Measurements from ENCODE around the gene NPIPB2.
"Not testable (repeated sequence)": the region's sequence is repeated elsewhere in the genome, so short reads cannot be mapped to it uniquely, and the experiment has no call there.

GRCh38 chr16:11970292-11970691 is 28.4 kb upstream of the NPIPB2 start:
- TF ChIP-seq CTCF (conservative IDR thresholded peaks at IDR 0.05 in 1 of 2, IDR thresholded peaks at IDR 0.05 in 1 of 2; ENCODE audit: low read depth in 1 of 2, low read length in 2 of 2); EZH2 (IDR thresholded peaks at IDR 0.05; ENCODE audit: low read length, missing control alignments): not testable (repeated sequence)

All from fibroblast of lung (primary cell).